ENCODE results near the gene ADAMTSL3.

ADAMTSL3 gene

DNA sequence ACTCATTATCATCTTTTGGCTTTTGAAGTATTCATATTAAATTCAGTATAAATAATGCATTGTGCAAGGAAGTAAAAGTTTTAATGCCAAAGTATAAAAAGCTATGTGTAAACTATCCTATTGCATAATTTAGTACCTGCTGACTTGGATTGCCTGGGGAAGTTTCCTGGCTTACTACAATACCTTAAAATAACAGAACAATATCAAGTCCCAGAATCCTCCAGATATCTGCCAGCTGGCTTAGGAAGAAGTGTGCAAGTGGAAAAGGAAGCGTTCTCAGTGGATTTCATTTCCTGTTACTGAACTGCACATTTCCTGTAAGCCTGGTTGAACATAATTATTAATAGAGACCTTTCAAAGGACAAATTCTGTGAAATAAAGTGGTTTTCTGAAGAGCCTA lies 236.7 kb downstream of the ADAMTSL3 start:
- DNase-seq = no peak

DNA sequence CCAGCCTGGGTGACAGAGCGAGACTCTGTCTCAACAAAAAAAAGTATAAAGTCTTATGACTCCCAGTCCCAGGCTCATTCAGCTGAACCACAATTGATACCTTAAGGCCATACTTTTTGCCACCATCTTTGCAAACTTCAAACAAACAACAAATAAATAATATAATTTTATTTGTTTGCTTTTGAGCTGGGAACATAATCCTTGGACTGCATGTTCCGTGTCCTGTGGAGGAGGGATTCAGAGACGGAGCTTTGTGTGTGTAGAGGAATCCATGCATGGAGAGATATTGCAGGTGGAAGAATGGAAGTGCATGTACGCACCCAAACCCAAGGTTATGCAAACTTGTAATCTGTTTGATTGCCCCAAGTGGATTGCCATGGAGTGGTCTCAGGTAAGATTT lies 238.6 kb downstream of the ADAMTSL3 start:
- DNase-seq = no peak

DNA sequence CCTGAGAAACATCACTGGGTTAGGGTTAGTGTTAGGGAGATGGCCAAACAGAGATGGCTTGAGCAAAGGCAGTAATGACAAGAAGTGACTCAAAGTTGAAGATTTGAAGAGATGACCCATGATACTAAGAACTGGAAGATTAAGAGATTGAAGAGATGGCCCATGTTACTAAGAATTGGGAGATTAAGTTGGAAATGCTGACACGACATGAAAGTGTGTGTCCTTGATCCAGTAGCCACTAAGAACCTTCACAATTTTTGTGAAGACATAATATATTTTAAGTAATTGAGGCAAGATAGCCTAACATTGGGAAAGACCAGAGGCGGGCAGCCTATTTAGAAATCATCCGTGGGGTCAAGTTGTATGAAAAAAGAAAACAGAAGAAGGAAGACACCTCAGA lies 239.4 kb downstream of the ADAMTSL3 start:
- no peak for DNase-seq

DNA sequence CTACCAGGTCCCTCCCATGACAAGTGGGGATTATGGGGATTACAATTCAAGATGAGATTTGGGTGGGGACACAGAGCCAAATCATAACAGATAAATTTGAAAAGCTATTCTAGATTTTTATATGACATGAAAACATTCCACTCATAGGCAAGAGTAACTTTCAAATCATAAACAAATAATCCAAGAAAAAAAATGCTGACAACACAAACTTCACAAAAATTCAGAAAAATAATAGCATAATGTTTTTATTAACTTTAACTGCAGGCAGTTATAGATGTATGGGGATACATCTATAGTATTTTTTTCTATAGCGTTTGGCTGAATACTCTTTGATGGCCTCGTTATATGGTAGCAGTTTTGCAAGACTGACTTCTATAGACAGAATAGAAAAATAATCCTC lies 243.1 kb downstream of the ADAMTSL3 start:
- DNase-seq = no peak

DNA sequence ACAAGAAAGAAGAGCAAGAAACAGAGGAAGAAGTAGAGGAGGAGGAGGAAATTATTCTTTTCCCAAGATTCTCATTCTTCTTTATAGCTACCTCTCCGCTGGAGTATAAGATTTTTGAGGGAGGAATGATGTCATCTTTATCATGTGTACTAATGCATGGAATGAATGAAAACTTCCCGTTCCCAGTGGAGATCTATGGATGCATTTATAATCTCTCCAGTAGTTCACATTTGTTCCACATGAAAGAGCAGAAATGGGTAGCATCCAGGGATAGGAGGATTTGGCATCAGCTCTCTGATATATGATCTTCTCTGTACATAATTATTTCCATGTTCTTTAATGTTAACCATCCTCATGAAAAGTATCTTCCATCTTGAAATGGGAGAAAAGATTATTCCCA lies 244.4 kb downstream of the ADAMTSL3 start:
- no peak for DNase-seq

DNA sequence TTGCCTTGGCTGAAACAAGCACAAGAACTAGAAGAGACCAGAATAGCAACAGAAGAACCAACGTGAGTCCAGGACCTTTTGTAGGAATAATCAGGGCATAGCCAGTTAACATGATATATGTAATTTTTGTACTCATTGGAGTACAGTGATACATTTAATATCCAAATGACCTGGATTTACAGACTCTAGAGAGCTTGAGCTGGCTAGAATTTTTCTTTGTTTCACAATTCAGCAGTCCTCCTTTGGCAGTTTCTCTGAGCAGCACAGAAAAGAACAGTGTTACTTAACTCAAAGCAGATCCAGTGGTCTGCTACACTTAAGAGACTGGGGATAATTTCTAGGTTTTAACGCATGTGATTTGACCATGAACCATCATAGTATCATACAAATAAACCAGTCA lies 245.7 kb downstream of the ADAMTSL3 start:
- no peak for DNase-seq

DNA sequence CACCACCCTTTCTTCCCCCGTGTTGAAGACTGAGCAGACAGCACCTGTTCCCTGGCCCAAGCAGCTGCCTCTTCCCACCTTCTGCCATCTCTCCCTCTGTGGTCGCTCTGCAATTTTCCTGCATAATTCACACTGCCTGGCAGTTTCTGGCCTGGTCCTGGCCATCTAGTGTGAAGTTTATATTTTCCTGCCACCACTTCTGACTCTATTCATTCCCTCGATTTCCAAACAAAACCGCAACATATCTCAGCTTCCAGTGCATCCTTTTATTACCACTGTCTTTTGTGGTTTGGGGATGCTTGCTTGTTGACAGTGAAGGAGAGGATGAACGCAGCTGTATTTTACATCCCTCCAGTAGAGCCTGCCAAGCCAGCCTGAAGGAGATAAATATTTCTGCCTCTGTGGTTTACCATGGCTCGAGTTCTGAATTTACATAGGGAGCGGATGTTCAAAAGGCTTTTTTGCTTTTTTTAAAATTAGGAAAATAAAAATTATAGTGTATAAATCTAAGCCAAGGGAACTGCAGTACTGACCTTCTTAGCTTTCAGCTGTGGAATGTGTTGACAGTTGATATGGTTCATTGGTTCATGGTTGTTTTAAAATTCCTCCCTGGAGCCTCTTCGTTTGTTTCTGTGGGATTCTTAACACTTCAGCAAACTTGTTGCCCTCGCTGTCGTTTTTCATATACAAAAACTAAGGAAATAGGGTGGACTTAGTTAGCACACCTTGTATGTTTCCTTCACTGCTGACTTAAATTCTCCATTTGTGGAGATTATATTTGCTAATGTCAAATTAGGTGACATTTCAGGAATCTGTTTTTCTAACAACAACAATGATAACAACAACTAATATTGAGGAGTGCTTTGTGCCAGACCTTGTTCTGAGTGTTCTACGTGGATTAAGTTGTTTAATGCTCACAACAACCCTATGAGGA lies 250.5 kb downstream of the ADAMTSL3 start:
- peak in 1 of 3 experiments; percentile 26 for DNase-seq

DNA sequence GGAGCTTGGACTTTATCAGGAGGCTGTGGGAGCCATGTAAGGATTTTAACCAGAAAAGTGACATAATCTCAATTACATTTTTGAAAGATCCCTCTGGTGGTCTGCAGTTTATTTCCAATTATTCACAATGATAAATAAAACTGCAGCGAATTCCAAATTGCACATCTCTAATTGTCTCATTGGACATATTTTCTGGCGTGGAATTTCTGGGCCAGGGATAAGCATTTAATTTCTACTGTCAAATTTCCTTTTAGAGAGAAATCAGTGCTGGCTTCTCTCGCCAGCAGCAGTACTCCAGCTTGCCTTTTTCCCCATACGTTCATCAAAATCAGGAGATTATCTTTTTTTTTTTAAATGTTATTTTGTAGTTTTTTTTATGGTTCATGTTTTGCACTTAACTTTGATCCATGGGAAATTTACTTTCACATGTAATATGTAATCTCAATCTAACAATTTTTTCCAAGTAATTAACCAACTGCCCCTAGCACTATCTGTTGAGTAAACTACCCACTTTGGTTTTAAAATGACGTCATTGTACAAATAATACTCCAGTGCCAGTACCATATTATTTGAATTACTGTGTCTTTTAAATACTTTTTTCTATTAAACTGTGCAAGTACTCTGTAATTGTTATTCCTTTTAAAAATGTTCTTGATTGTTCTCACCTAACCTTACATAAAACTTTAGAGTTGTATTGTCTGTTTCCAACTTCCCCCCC lies 251.8 kb downstream of the ADAMTSL3 start:
- DNase-seq = no peak

DNA sequence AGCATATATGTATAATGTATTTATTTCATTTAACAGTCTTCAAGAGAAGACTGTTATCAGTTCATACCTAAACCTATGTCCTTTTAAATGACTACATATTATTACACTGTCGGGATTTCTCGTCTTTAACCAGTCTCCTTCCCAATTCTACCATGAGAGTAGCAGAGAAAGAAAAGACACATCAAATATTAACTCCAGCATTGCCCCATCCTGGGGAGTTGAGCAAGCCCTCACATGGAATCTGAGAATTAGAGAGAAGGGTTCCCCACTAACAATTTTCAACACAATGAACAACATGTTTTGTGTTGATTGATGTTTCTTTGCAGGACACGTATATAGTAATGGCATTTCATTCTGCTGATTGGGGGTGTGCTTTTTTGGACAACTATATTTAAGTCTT lies 257.4 kb downstream of the ADAMTSL3 start:
- DNase-seq = no peak

DNA sequence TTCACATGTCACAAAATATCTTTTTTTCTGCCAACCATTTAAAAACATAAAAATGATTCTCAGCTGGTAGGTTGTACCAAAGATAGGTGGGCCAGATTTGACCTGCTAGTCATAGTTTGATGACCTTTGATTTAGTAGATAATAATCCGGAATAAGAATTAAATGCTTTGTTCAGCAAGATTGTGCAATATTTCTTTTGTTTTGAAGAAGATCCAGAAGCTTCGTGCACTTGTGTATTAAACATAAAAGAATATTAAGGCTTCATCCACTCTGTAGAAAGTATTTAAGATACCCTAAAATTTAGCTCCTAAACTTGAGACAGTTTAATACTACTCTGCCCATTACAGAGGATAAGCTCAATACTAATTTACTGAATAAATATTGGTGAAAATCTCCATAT lies 258.4 kb downstream of the ADAMTSL3 start:
- DNase-seq = no peak

DNA sequence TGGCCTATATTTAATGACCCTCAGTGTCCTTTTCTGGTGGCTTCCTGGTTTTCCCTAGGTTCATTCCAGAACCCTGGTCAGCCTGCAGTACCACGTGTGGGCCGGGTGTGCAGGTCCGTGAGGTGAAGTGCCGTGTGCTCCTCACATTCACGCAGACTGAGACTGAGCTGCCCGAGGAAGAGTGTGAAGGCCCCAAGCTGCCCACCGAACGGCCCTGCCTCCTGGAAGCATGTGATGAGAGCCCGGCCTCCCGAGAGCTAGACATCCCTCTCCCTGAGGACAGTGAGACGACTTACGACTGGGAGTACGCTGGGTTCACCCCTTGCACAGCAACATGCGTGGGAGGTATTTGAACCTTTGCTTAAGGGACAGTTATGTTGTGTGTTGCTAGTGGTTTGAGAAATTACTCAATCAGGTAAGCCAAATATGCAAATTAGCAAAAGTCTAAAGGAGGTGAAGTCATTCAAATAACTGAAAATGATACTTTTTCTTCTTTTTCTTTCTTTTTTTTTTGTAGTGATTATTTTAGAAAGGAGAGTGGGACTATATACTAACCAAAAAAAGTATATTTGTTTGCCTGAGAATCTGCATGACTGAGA lies 259.2 kb downstream of the ADAMTSL3 start:
- no peak for DNase-seq

DNA sequence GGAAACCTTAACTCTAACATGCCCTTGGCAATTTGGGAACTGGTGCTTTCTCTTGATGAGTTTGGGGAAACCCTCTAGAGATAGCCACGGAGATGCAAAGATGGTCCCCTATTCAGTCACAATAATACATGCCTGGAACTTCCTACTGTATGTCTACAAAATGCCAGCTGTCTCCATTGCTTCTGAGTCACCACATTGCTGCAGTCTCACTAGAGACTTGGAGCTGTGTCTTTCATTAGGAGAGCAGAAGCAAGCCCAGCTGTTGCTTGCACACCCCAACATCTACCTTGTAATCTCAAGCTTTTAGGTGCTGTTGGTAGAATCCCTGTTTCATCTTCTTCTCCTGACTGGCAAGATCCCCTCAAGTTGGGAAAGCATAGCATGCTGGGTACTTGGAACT lies 261.0 kb downstream of the ADAMTSL3 start:
- no peak for DNase-seq

DNA sequence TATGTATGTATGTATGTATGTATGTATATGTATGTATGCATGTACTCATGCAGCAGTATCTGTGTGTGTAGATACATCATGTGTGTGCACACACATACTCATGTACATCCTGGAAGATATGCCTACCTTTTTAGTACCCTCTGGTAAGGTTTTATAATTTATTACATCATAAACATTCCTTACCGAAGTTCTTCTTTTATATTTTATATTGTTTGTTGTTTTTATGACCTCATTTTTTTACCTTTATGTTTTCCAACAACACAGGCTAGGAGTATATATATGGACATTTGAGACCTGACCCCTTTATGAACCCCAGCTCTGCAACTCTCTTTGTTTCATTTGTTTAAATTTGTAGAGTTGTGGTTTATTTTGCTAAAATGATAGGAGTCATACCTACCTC lies 263.5 kb downstream of the ADAMTSL3 start:
- no peak for DNase-seq

DNA sequence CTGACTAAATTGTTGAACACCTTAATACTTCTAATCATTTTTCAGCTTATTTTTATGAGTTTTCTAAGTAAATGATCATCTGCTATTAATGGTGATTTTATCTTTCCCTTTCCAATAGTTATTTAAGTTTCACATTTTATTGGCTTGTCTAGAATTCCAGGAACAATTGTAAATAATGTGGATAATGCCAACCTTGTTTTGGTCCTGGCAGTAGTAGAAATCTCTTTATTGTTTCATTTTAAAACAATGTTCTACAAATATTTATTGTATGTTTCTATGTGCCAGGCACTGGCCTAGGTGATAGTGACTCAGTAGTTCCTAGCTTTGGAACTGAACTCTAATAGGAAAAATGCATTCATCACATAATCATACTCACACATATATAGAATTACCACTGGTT lies 264.1 kb downstream of the ADAMTSL3 start:
- DNase-seq = no peak

DNA sequence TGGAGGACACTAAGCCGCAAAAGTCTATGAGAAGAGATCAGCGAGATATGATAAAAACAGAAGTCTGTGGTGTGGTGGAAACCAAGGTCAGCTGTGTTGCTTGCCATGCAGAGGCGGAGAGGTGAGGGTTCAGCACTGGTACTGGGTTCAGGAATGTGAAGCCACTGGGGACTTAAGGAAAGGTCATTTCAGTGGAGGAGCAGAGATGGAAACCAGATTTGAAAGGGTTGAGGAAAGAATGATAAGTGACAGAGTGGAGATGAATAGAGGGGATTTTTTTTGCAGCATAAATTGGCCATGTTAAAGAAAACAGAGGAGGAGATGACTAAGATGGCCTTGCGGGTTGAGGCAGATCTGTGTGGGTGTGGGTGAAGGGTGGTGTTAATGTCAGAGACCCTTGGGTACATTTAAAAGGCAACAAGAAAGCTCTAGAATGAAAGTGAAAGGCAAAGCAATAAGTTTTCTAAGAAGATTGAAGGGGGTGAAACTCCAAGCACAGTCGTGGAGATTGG lies 265.5 kb downstream of the ADAMTSL3 start:
- no peak for DNase-seq

DNA sequence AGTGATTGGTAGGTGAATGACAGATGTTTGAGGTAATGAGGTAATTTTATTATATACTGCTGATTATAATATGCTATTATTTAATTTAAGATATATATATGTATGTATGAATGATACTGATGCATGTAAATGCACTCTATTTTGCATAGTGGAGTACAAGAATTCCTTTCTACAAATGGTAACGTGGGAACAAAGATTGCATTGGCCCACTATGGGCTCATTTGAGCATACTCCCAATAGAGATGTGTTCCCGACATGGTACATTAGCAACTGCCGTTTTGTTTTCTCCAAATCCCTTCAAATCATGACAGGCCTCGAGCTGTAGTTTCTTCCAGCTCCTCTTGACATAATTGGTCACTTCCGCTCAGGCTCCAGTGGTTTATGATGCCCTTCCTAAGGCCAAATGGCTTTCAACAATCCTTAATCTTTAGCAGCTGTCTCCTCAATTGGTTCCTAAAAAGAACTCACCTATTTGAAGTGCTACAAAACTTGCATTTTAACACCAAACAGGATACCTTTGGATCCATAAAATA lies 266.1 kb downstream of the ADAMTSL3 start:
- peak in 2 of 3 experiments; percentile 42 to 76 for DNase-seq

DNA sequence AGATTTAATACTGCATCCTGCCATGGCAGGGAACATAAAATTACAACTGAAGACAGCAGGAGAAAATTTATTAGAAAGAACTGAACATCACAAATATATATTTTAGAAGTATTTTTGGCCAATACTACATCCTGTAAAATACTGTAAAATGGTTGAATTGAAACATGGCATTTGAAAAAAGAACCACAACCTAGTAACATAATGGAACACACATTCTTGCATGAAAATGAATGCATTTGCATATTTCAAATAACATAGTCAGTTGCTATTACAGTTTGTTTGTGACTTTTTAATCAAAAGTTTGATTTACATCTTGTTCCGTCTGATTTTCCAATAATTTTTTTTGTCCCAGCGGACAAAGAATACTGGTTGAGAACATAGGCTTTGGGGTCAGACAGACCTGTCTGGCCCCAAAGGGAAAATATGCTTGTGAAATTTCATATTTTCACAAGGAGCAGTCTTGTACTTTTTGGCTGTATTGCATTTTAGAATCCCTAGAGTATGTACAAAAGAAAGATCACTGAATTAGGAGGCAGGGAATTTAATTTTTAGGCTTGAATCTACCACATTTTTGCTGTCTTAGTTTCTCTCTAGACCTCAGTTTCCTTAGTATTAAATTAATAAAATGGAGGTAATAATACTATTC lies 268.8 kb downstream of the ADAMTSL3 start:
- DNase-seq = no peak

DNA sequence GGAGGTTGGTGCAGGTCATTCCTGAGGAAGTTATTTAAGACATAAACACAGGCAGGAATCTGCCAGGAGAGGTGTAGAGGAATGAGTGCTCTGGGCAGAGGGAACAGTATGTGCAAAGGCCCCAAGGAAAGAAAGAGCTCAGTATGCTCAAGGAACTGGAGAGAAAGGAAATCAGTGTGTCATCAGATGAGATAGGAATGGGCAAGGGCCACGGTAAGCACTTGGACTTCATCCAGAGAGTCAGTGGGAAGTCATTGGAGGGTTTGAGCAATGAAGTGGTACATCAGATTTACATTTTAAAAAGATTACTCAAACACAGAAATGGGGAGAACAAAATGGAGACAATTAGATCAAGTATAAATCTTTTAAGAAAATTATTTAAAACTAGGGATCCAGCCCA lies 272.2 kb downstream of the ADAMTSL3 start:
- no peak for DNase-seq

DNA sequence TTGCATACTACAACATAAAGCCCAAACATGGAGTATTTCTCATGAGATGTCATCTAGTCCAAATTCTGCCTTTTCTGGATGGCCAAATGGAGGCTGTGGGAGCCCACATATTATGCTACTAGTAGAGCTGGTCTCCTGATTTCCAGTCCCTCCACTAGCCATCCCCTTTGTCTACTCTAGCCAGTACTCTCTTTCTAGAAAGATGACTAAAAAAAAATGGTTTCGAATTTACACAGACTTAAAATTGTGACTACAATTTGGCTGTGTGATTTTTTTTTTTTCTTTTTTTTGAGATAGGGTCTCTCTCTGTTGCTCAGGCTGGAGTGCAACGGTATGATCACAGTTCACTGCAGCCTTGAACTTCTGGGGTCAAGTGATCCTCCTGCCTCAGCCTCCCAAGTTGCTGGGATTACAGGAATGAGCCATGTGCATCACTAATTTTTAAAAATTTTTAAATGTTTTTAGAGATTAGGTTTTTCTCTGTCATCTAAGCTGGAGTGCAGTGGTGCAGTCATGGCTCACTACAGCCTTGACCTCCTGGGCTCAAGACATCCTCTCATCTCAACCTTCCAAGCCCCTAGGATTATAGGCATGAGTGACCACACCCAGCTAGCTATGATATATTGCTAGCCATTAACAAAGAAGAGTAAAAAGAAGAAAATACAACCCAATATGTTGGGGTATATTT lies 273.9 kb downstream of the ADAMTSL3 start:
- DNase-seq = no peak

DNA sequence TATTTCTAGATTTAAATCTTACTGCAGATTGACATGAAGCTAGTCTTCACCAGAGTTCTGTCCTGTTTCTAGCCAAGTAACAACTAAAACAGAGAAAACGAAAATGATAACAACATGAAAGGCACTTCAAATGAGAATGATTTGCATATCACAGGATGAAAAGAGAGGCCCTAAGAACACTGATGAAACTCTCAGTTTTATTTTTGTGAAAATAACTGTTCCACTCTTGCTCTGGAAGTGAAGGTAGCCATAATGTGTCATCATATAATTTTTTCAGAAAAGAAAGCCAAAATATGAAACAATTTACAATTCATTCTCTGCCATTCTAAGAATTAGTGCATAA lies 274.4 kb downstream of the ADAMTSL3 start:
- DNase-seq = no peak

DNA sequence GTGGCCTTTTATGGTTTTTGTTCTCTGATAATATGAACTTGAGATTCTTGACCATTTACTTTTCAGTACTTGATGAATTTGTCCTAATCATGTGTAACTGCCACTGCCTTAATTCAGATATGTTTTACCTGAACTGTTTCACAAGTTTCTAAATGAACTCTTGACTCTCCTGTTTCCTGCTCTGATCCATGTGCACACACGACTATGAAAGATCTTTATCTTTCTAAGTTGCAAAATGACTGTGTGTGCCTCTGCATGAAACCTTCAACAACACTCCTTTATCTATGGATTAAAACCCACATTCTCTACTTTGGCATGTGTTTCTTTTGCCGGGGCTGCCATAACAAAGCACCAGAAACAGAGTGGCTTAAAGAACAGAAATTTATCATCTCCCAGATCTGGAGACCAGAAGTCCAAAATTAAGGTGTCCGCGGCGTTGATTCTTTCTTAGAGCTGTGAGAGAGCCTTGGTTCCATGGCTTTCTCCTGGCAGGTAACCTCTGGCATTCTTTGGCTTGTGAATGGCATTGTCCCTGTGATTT lies 275.0 kb downstream of the ADAMTSL3 start:
- DNase-seq = no peak

DNA sequence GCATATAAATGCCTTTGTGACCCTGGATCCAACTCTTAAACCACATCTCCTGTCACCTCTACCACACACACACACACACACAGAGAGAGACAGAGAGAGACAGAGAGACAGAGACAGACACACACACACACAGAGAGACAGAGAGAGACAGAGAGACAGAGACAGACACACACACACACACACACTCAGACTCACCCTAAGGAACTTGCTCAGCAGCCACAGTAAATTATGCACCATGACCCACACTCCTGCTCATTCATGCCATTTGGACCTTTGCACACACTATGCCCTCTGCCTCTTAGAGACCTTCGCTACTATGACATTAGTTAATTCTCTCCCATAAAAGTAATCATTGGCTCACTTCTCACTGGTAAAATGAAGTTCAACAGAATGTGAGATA lies 275.7 kb downstream of the ADAMTSL3 start:
- DNase-seq = no peak

All from NCI-H1417 (cell line).